WTC11 (cell line): Measurements from ENCODE around the gene NAA80. TPM values are rescaled to one million over a fixed set of nuclear protein-coding genes. Genes with fewer than 3 reads are reported as not detected.

ENCODE experiments used
- ATAC-seq: fragments of 200-7000 bp; cut with Tn5 transposase; 2 replicates; pipeline ENCODE4 v1.10.0; 2021; ENCODE audit warnings: mild to moderate bottlenecking, moderate library complexity
- CTCF ChIA-PET: fragments of 300-600 bp; sonication (Branson Sonifier 250); formaldehyde crosslinking; loops from one replicate; lab custom pipeline; 2021; ENCODE audit warnings: antibody characterized with exemption; lab: Charles Lee
- POLR2A ChIA-PET: fragments of 350-600 bp; sonication (Branson Sonifier 250); formaldehyde crosslinking; loops from one replicate; lab custom pipeline; 2021; ENCODE audit warnings: antibody characterized with exemption; lab: Charles Lee
- DNase-seq: peaks from one replicate; pipeline ENCODE4 v3.0.0; 2021; ENCODE audit warnings: low spot score
- H3K27ac Mint-ChIP-seq: 2 replicates; pipeline ENCODE4 v1.8.0; 2021; ENCODE audit warnings: mixed read lengths
- H3K27me3 Mint-ChIP-seq: 2 replicates; pipeline ENCODE4 v1.8.0; 2021; ENCODE audit warnings: low read depth, mild to moderate bottlenecking, moderate library complexity, mixed read lengths
- H3K36me3 Mint-ChIP-seq: 2 replicates; pipeline ENCODE4 v1.8.0; 2021; ENCODE audit warnings: mixed read lengths
- H3K4me1 Mint-ChIP-seq: 2 replicates; pipeline ENCODE4 v1.8.0; 2022; ENCODE audit warnings: mixed read lengths
- H3K4me3 Mint-ChIP-seq: 2 replicates; pipeline ENCODE4 v1.8.0; 2021; ENCODE audit warnings: mild to moderate bottlenecking, moderate library complexity, mixed read lengths
- H3K9me3 Mint-ChIP-seq: 2 replicates; pipeline ENCODE4 v1.8.0; 2021; ENCODE audit warnings: mixed read lengths
- CBFB ChIP-seq: sonication (generic); formaldehyde crosslinking; IDR thresholded peaks from 2 replicates; pipeline ENCODE4 v1.8.1; 2022; ENCODE audit warnings: mild to moderate bottlenecking, low read depth, missing genetic modification reagents
- CREM ChIP-seq: sonication (generic); formaldehyde crosslinking; IDR thresholded peaks from 2 replicates; pipeline ENCODE4 v1.8.1; 2022; ENCODE audit warnings: mild to moderate bottlenecking, missing genetic modification reagents, moderate library complexity
- FOXJ3 ChIP-seq: sonication (generic); formaldehyde crosslinking; IDR thresholded peaks from 2 replicates; pipeline ENCODE4 v1.9.0; 2021; ENCODE audit warnings: missing genetic modification reagents, mild to moderate bottlenecking, borderline replicate concordance
- JAZF1 ChIP-seq: fragments of 250-450 bp; sonication (Bioruptor Pico); IDR thresholded peaks from 2 replicates; pipeline ENCODE4 v1.9.0; 2021; ENCODE audit warnings: moderate library complexity, mild to moderate bottlenecking, inconsistent platforms
- KAT7 ChIP-seq: sonication (generic); formaldehyde crosslinking; IDR thresholded peaks from 2 replicates; pipeline ENCODE4 v1.8.1; 2023; ENCODE audit warnings: missing genetic modification reagents, mild to moderate bottlenecking, borderline replicate concordance
- TCF7 ChIP-seq: sonication (generic); formaldehyde crosslinking; IDR thresholded peaks from 2 replicates; pipeline ENCODE4 v1.8.0; 2022; ENCODE audit warnings: mild to moderate bottlenecking, low read depth, missing genetic modification reagents, moderate library complexity
- ZBTB21 ChIP-seq: sonication (generic); formaldehyde crosslinking; IDR thresholded peaks from 2 replicates; pipeline ENCODE4 v1.8.1; 2023; ENCODE audit warnings: mild to moderate bottlenecking, missing genetic modification reagents, borderline replicate concordance
- ZNF121 ChIP-seq: sonication (generic); formaldehyde crosslinking; IDR thresholded peaks from 2 replicates; pipeline ENCODE4 v1.8.0; 2023; ENCODE audit warnings: missing genetic modification reagents
- ZNF219 ChIP-seq: sonication (generic); formaldehyde crosslinking; IDR thresholded peaks from 2 replicates; pipeline ENCODE4 v1.8.0; 2023; ENCODE audit warnings: missing genetic modification reagents, mild to moderate bottlenecking, borderline replicate concordance
- ZNF416 ChIP-seq: fragments of 250-450 bp; sonication (Bioruptor Pico); IDR thresholded peaks from 2 replicates; pipeline ENCODE4 v1.9.0; 2021; ENCODE audit warnings: mild to moderate bottlenecking, inconsistent platforms
- ZNF423 ChIP-seq: fragments of 250-450 bp; sonication (Bioruptor Pico); IDR thresholded peaks from 2 replicates; pipeline ENCODE4 v2.1.2; 2022; ENCODE audit warnings: mild to moderate bottlenecking, moderate library complexity
- total RNA-seq: library from RNA; stranded (reverse); gene quantifications from 3 replicates; pipeline ENCODE4 v1.2.3, GENCODE V29; 2021
- TF ChIP-seq, protein P1 (sequence below): fragments of 250-450 bp; sonication (Bioruptor Pico); IDR thresholded peaks from 2 replicates; pipeline ENCODE4 v1.9.0; 2021; ENCODE audit warnings: mild to moderate bottlenecking
- TF ChIP-seq, protein P2 (sequence below): fragments of 250-450 bp; sonication (Bioruptor Pico); IDR thresholded peaks from 2 replicates; pipeline ENCODE4 v1.8.0; 2021; ENCODE audit warnings: mild to moderate bottlenecking
- TF ChIP-seq, protein P3 (sequence below): sonication (generic); formaldehyde crosslinking; IDR thresholded peaks from 2 replicates; pipeline ENCODE4 v1.8.0; 2022; ENCODE audit warnings: mild to moderate bottlenecking, missing genetic modification reagents
- TF ChIP-seq, protein P4 (sequence below): fragments of 250-450 bp; sonication (Bioruptor Pico); conservative IDR thresholded peaks from 2 replicates; pipeline ENCODE4 v1.9.0; 2021; ENCODE audit warnings: mild to moderate bottlenecking
- TF ChIP-seq, protein P5 (sequence below): sonication (generic); formaldehyde crosslinking; IDR thresholded peaks from 2 replicates; pipeline ENCODE4 v1.8.0; 2022; ENCODE audit warnings: missing genetic modification reagents
- TF ChIP-seq, protein P6 (sequence below): fragments of 250-450 bp; sonication (Bioruptor Pico); IDR thresholded peaks from 2 replicates; pipeline ENCODE4 v2.1.2; 2022; ENCODE audit warnings: mild to moderate bottlenecking, moderate library complexity

The NAA80 gene
- total RNA-seq, 1 experiment from 2014 or later = 17.3 TPM

DNA sequence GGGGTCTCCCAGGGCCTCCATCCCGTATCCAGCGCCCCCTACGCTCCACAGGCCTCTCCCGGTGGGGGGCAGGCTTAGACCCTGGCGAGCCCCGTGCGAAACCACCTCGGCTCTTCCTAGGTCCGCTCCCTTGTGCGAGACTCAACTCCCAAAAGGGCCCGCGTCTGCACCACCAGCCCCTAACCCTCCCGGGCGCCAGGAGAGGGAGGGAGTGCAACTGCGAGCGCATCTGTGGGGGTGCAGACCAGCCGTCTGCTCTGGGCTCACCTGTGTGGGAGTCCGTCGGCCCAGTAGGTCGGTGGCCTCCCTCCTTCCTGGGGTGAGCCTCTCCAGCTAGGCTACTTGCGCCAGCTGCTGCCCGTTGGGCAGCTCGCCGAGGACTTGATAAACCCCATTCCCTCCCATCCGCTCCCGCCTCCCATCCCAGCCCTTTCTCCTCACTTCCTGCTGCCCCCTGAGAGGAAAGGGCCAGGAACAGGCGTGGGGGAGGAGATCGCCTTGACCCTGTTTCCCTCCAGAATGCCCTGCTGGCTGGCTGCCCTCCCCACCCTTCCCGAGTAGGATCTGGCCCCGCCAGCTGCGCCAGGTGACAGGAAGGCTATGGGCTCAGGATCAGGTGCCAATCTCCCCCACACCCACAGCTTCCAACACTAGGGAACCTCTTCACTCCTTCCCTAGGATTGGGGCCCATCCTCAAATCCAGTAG lies 23.3 kb upstream of the NAA80 start, which contains the start of gene HYAL2 (continued):
- TF ChIP-seq KAT7 (CRISPR knock-in tag) = peak; percentile 70; the same call in 1 of the 2 replicates
- TF ChIP-seq ZNF416 = no peak
- TF ChIP-seq ZNF423 (CRISPR knock-in tag) = no peak
- TF ChIP-seq, protein P1, sequence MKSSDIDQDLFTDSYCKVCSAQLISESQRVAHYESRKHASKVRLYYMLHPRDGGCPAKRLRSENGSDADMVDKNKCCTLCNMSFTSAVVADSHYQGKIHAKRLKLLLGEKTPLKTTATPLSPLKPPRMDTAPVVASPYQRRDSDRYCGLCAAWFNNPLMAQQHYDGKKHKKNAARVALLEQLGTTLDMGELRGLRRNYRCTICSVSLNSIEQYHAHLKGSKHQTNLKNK (CRISPR knock-in tag) = no peak
- TF ChIP-seq ZBTB21 (CRISPR knock-in tag) = peak; percentile 22; the same call in 1 of the 2 replicates
- TF ChIP-seq TCF7 (CRISPR knock-in tag) = no peak

DNA sequence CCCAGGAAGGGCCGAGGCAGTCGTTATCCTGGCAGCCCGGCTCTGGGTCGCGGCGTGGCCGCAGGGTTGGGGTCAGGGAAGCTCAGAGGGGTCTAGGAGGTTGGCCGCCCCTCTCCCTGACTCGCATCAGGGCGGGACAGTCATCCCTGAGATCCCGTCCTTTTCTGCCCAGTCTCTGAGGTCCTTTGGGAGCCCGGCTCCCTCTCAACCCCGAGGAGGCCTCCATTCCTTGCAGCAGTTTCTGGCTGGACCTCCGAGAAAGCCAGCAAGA lies 22.8 kb upstream of the NAA80 start:
- POLR2A ChIA-PET = interaction anchor here (1.0 to 2.0 kb wide), 3 partner anchors 15 to 55 kb away, joined by 5 to 8 read pairs (median 5); partner anchors contain the start of genes HYAL3 and NAA80
- Mint-ChIP-seq H3K4me1 (peaks cover 42% of the 10 kb centered on the region), H3K9me3 (no peaks in the 10 kb centered on the region), H3K27ac (no peak overlapping the region), H3K27me3 (no peaks in the 10 kb centered on the region), H3K4me3 (peak overlapping the region; percentile 88), H3K36me3 (peaks cover 30% of the 10 kb centered on the region)
- TF ChIP-seq CBFB (CRISPR knock-in tag) (0 out of 2 replicates have a peak, but pooled peaks have one; percentile 20), KAT7 (CRISPR knock-in tag) (peak; percentile 56; the same call in 1 of the 2 replicates), ZNF121 (0 out of 2 replicates have a peak, but pooled peaks have one; percentile 2), CREM (CRISPR knock-in tag) (no peak), JAZF1 (CRISPR knock-in tag) (no peak)
- TF ChIP-seq, protein P2, sequence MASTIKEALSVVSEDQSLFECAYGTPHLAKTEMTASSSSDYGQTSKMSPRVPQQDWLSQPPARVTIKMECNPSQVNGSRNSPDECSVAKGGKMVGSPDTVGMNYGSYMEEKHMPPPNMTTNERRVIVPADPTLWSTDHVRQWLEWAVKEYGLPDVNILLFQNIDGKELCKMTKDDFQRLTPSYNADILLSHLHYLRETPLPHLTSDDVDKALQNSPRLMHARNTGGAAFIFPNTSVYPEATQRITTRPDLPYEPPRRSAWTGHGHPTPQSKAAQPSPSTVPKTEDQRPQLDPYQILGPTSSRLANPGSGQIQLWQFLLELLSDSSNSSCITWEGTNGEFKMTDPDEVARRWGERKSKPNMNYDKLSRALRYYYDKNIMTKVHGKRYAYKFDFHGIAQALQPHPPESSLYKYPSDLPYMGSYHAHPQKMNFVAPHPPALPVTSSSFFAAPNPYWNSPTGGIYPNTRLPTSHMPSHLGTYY (CRISPR knock-in tag) = no peak
- TF ChIP-seq, protein P3, sequence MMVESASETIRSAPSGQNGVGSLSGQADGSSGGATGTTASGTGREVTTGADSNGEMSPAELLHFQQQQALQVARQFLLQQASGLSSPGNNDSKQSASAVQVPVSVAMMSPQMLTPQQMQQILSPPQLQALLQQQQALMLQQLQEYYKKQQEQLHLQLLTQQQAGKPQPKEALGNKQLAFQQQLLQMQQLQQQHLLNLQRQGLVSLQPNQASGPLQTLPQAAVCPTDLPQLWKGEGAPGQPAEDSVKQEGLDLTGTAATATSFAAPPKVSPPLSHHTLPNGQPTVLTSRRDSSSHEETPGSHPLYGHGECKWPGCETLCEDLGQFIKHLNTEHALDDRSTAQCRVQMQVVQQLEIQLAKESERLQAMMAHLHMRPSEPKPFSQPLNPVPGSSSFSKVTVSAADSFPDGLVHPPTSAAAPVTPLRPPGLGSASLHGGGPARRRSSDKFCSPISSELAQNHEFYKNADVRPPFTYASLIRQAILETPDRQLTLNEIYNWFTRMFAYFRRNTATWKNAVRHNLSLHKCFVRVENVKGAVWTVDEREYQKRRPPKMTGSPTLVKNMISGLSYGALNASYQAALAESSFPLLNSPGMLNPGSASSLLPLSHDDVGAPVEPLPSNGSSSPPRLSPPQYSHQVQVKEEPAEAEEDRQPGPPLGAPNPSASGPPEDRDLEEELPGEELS = no peak
- TF ChIP-seq, protein P4, sequence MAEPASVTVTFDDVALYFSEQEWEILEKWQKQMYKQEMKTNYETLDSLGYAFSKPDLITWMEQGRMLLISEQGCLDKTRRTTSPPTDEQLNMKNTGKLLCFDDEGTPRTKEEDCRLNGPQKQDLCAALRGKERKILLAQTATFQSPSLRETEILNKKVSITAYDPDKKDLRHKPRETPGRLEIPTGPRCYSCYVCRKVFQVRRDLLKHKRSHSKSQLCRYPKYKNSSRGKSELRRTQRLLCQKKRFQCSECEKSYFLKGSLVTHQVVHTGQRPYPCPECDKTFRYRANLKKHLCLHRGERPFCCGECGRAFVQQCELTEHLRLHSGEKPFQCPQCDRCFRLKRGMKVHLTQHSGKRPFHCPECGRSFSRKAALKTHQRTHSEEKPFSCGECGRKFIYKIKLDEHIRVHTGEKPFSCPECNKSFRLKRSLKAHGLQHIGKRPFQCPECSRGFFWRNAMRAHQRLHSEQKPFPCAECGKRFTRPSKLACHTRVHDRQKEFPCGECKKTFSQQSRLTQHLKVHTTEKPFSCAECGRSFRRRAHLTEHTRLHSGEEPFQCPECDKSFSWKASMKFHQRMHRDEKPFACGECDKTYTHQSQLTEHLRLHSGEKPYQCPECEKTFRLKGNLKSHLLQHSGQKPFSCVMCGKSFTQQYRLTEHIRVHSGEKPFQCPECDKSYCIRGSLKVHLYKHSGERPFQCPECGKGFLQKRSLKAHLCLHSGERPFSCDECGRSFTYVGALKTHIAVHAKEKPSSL (CRISPR knock-in tag) = no peak
- no peak for ATAC-seq
- no peak for DNase-seq
- CTCF ChIA-PET = interaction anchor here (0.9 to 5.5 kb wide), 21 partner anchors 15 to 247 kb away, joined by 3 to 95 read pairs (median 5); partner anchors contain the start of genes CYB561D2, HEMK1, HYAL1 and HYAL3

DNA sequence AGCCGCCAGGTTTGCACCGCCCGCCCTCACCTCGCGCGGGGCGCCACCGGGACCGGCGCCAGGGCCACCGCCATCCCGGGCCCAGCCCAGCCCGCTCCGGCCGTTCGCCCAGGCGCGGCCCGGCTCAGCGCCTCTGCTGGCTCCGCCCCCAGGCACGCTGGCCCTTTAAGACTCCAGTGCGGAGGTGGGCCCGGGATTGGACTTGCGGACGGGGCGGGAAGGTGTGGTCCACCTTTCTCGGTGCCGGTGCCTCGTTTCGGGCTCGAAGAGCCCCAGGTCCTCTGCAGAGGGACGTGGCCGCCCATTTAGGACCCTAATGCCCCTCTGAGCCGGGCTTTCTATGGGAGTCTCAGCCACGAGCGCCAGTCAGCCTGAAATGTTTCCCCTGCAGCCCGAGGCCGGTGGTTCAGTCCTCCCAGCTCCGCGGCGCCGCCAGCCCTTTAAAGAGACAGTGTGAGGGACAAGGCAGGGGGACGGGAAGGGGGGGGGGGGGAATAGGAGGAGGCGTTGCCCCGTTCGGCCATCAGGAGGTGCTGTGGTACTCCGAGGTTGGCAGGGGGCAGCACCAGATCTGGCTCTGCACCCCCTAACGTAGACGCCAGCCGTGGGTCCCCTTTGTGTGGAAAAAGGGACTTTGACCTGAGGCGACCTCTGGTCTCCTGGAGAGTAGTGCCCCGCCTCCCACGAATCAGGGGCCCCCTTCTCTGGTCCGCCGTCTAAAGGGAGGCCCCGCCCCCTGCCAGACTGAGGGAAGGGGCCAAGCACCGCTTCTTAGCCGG lies 22.3 kb upstream of the NAA80 start:
- H3K4me1 Mint-ChIP-seq = peaks cover 40% of the 10 kb centered on the region
- POLR2A ChIA-PET = interaction anchor here (0.6 to 2.0 kb wide), 5 partner anchors 16 to 125 kb away, joined by 3 to 8 read pairs (median 5); partner anchors contain the start of genes HYAL3 and NAA80
- TF ChIP-seq, protein P5, sequence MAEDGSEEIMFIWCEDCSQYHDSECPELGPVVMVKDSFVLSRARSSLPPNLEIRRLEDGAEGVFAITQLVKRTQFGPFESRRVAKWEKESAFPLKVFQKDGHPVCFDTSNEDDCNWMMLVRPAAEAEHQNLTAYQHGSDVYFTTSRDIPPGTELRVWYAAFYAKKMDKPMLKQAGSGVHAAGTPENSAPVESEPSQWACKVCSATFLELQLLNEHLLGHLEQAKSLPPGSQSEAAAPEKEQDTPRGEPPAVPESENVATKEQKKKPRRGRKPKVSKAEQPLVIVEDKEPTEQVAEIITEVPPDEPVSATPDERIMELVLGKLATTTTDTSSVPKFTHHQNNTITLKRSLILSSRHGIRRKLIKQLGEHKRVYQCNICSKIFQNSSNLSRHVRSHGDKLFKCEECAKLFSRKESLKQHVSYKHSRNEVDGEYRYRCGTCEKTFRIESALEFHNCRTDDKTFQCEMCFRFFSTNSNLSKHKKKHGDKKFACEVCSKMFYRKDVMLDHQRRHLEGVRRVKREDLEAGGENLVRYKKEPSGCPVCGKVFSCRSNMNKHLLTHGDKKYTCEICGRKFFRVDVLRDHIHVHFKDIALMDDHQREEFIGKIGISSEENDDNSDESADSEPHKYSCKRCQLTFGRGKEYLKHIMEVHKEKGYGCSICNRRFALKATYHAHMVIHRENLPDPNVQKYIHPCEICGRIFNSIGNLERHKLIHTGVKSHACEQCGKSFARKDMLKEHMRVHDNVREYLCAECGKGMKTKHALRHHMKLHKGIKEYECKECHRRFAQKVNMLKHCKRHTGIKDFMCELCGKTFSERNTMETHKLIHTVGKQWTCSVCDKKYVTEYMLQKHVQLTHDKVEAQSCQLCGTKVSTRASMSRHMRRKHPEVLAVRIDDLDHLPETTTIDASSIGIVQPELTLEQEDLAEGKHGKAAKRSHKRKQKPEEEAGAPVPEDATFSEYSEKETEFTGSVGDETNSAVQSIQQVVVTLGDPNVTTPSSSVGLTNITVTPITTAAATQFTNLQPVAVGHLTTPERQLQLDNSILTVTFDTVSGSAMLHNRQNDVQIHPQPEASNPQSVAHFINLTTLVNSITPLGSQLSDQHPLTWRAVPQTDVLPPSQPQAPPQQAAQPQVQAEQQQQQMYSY (CRISPR knock-in tag) = peak; percentile 39; the same call in 1 of the 2 replicates
- TF ChIP-seq, protein P6, sequence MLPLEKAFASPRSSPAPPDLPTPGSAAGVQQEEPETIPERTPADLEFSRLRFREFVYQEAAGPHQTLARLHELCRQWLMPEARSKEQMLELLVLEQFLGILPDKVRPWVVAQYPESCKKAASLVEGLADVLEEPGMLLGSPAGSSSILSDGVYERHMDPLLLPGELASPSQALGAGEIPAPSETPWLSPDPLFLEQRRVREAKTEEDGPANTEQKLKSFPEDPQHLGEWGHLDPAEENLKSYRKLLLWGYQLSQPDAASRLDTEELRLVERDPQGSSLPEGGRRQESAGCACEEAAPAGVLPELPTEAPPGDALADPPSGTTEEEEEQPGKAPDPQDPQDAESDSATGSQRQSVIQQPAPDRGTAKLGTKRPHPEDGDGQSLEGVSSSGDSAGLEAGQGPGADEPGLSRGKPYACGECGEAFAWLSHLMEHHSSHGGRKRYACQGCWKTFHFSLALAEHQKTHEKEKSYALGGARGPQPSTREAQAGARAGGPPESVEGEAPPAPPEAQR (CRISPR knock-in tag) = no peak
- TF ChIP-seq FOXJ3 (no peak), KAT7 (CRISPR knock-in tag) (peak; percentile 42; the same call in 1 of the 2 replicates), ZNF219 (CRISPR knock-in tag) (no peak)

More for the DNA sequence above, 22.3 kb upstream of the NAA80 start:
- Mint-ChIP-seq H3K27me3 (no peaks in the 10 kb centered on the region), H3K4me3 (peak overlapping the region; percentile 88), H3K36me3 (peaks cover 33% of the 10 kb centered on the region), H3K9me3 (no peaks in the 10 kb centered on the region), H3K27ac (peak overlapping the region; percentile 97)
- CTCF ChIA-PET = interaction anchor here (0.6 to 5.5 kb wide), 38 partner anchors 11 to 1381 kb away, joined by 3 to 95 read pairs (median 4); partner anchors contain the start of genes CYB561D2, HEMK1, HYAL1 and HYAL3
- peak; percentile 90 for DNase-seq
- ATAC-seq = peak; percentile 71
